ENCODE measurements around the gene RPP40. TPM values are rescaled to one million over a fixed set of nuclear protein-coding genes. Genes with fewer than 3 reads are reported as not detected.

Gene RPP40
- total and polyA plus RNA-seq, 2 of the 8 experiments (the other 6 are each of a cell fraction or from before 2014, with no cell fraction given): 7.0 to 15.7 TPM

GRCh38 chr6:4981761-4982160 lies 22.1 kb downstream of the RPP40 start (continued):
- TF ChIP-seq CTBP2 (IDR thresholded peaks at IDR 0.05; ENCODE audit: borderline replicate concordance, insufficient read depth, insufficient read length, low read length) (no peak), CBX5 (IDR thresholded peaks at IDR 0.05; ENCODE audit: low read depth, low read length) (no peak), EP300 (IDR thresholded peaks at IDR 0.05; ENCODE audit: borderline replicate concordance in 1 of 2, low read depth in 2 of 2, low read length in 2 of 2) (no peak), TAF1 (IDR thresholded peaks at IDR 0.05; ENCODE audit: low read depth, low read length) (no peak), CREB1 (IDR thresholded peaks at IDR 0.05) (no peak), TCF12 (IDR thresholded peaks at IDR 0.05; ENCODE audit: low read depth, low read length) (no peak), SIRT6 (IDR thresholded peaks at IDR 0.05; ENCODE audit: low read length) (no peak)
